RWPE1 (cell line): ENCODE measurements around the gene CAMK2D.
"Not testable (repeated sequence)": the region's sequence is repeated elsewhere in the genome, so short reads cannot be mapped to it uniquely, and the experiment has no call there.

ENCODE experiments used
- CTCF ChIA-PET: fragments of 350-600 bp; sonication (Branson Sonifier 250); formaldehyde crosslinking; extraction: SDS; loops from one replicate; lab custom pipeline; 2021; lab: Yijun Ruan, JAX
- POLR2A ChIA-PET: fragments of 400-600 bp; formaldehyde crosslinking; extraction: SDS; loops from one replicate; lab custom pipeline; 2020; ENCODE audit warnings: antibody characterized with exemption; ENCODE audit not compliant: low non-redundant PET; lab: Yijun Ruan, JAX
- DNase-seq: peaks from one replicate; pipeline ENCODE4 v3.0.0; 2012; ENCODE audit warnings: low spot score
- H3K27ac ChIP-seq: fragments of 450-650 bp; 2 replicates; pipeline ENCODE4 v1.5.1; 2017
- TF ChIP-seq, protein P1 (sequence below): fragments of 450-650 bp; conservative IDR thresholded peaks from 2 replicates; pipeline ENCODE4 v1.5.1; 2017; ENCODE audit warnings: low read depth, mild to moderate bottlenecking

The CAMK2D gene

GRCh38 chr4:113768952-113769351 is 7.4 kb upstream of the CAMK2D start:
- POLR2A ChIA-PET, result no interaction called here
- H3K27ac ChIP-seq, result no peak overlapping the region
- no peak for DNase-seq
- CTCF ChIA-PET, result no interaction called here
- TF ChIP-seq, protein P1, sequence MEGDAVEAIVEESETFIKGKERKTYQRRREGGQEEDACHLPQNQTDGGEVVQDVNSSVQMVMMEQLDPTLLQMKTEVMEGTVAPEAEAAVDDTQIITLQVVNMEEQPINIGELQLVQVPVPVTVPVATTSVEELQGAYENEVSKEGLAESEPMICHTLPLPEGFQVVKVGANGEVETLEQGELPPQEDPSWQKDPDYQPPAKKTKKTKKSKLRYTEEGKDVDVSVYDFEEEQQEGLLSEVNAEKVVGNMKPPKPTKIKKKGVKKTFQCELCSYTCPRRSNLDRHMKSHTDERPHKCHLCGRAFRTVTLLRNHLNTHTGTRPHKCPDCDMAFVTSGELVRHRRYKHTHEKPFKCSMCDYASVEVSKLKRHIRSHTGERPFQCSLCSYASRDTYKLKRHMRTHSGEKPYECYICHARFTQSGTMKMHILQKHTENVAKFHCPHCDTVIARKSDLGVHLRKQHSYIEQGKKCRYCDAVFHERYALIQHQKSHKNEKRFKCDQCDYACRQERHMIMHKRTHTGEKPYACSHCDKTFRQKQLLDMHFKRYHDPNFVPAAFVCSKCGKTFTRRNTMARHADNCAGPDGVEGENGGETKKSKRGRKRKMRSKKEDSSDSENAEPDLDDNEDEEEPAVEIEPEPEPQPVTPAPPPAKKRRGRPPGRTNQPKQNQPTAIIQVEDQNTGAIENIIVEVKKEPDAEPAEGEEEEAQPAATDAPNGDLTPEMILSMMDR, result no peak

DNA sequence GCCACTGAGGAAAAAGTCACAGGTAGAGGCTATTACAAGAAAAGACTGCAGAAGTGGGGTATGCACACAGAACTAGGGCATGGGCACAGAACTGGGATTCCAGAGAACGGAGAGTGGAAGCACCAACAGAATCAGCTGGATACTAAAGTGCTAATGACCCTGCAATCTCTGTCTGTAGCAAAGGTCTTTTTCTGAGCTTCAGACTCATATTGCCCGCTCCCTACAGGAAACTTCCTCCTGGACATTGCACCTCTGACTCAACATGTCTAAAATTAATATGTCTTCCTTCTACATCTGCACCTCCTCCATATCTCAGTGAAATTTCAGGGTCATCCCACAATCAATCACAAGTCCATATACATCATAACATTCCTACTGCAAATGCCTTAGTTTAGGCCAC is 5.3 kb upstream of the CAMK2D start:
- no peak overlapping the region for H3K27ac ChIP-seq

GRCh38 chr4:113764720-113765264 is 3.3 kb upstream of the CAMK2D start:
- no peak for DNase-seq
- TF ChIP-seq, protein P1, result no peak
- ChIA-PET POLR2A (no interaction called here), CTCF (no interaction called here)
- H3K27ac ChIP-seq, result no peak overlapping the region

More for the DNA sequence above, 5.3 kb upstream of the CAMK2D start:
- DNase-seq, result no peak
- TF ChIP-seq, protein P1, result no peak
- ChIA-PET POLR2A (interaction anchor here (0.5 kb wide), 1 partner anchor 610 kb away, joined by 4 read pairs; no protein-coding TSS in a partner anchor), CTCF (interaction anchor here (0.7 kb wide), 1 partner anchor 1271 kb away, joined by 3 read pairs; no protein-coding TSS in a partner anchor)

DNA sequence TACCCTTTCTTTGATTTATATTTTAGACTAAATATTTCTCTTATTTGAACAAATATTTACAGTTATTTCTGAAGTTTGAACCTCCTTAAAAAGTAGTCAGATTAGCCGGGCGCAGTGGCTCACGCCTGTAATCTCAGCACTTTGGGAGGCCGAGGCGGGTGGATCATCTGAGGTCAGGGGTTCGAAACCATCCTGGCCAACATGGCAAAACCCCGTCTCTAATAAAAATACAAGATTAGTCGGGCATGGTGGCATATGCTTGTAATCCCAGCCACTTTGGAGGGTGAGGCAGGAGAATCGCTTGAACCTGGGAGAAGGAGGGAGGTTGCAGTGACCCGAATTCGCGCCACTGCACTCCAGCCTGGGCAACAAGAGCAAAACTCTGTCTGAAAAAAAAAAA is 2.4 kb upstream of the CAMK2D start:
- CTCF ChIA-PET, DNase-seq, H3K27ac ChIP-seq, POLR2A ChIA-PET: not testable (repeated sequence)

DNA sequence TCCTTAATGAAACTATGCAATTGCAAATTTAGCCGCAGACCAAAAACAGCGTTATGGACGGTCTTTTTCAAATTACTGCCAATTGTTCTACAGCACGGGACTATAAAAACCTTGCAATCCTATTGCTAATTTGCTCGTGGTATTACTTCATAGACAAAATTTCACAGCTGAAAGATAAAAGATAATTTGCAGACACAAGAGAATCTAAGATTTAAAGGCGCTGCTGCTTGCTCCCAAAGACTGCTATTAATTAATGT is 1.4 kb upstream of the CAMK2D start:
- ChIA-PET POLR2A (no interaction called here), CTCF (no interaction called here)
- TF ChIP-seq, protein P1, result no peak
- DNase-seq, result no peak
- peak overlapping the region; percentile 100 for H3K27ac ChIP-seq

- H3K27ac ChIP-seq, result peak overlapping the region; percentile 100
- ChIA-PET CTCF (interaction anchor here (0.6 kb wide), 1 partner anchor 1220 kb away, joined by 3 read pairs; no protein-coding TSS in a partner anchor), POLR2A (no interaction called here)
- TF ChIP-seq, protein P1, result no peak
- peak; percentile 98 for DNase-seq
These were observed 869 bp upstream of the CAMK2D start for GRCh38 chr4:113762186-113763028.
